ENCODE results near the gene NUP35.

- TF ChIP-seq CTCF (IDR thresholded peaks at IDR 0.05): no peak
- no peak for TF ChIP-seq POLR2A (IDR thresholded peaks at IDR 0.05)
- TF ChIP-seq EP300 (IDR thresholded peaks at IDR 0.05): no peak
These were observed 39.8 kb downstream of the NUP35 start for GRCh38 chr2:183163821-183164649.
